Ramos (cell line): Measurements from ENCODE around the gene ANKRD65.
"Not testable (repeated sequence)": the region's sequence is repeated elsewhere in the genome, so short reads cannot be mapped to it uniquely, and the experiment has no call there.

Experiments used
- in situ Hi-C: fragments of 300-500 bp; cut with MboI; formaldehyde crosslinking; loops from one replicate; pipeline ENCODE4 v1.14.3; 2022; ENCODE audit warnings: low sequenced_read_pairs; ENCODE audit not compliant: unreplicated experiment

Gene ANKRD65

DNA sequence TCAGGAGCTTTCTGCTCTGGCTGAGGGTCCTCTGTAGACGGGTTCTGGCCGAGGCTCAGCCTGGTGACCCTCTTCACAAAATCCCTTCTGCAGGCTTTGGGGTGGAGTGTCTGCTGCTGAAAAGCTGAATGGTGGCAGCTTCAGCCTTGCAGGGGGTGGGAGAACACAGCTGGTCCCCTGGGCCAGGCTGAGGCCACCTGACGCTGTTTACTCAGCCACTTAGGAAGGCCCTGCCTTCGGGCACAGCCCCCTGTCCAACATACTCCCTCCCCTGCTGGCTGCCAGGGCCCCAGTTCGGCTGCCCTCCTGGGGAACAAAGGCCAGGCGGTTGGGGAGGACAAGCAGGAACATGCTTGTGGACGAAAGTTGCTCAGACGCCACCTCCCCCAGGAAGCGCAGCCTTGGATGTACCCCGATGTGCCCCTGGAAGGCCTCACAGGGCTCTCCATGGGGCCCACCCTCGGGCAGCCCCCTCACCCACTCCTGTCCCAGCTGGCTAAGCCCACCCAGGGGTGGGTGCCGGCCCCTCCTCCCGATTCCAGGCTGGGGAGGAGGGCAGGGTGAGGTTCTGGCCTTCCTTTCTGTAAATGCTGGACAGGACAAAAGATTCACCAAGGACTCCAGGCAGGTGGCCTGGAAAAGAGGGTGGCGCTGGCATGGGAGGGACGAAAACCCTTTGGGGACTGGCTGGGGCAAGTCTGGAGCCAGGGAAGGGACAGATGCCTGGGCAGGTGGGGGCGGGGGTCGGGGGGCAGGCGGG is at the start of gene ANKRD65:
Gene ANKRD65 (minus strand): TSS at position 130 of the 760 bp plus-strand sequence. CDS start 271 bp downstream, outside the sequence.
- in situ Hi-C loops: no loop called here

GRCh38 chr1:1468196-1468985 is 47.3 kb upstream of the ANKRD65 start:
- in situ Hi-C loops: not testable (repeated sequence)

DNA sequence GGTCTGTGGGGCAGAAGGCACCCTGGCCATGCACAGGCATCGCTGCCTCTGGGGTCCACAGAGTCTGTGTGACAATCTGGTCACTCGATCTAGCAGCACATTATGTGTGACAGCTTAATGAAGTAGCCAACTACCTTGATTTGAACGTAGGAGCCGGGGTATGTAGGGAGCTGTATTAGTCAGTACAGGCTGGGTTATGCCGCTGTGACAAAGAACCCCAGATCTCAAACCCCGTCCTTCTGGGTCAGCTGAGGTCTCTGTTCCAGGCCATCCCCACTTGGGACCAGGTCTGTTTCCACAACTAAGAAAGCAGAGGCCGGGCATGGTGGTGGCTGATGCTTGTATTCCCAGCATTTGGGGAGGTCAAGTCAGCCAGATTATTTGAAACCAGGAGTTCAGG is 42.2 kb upstream of the ANKRD65 start:
- in situ Hi-C loops: no loop called here

- in situ Hi-C loops: no loop called here
Measured at GRCh38 chr1:1462318-1462966, 41.4 kb upstream of the ANKRD65 start.

- in situ Hi-C loops: no loop called here
Measured at GRCh38 chr1:1461721-1462317, 40.7 kb upstream of the ANKRD65 start.

- in situ Hi-C loops: no loop called here
Measured at GRCh38 chr1:1460540-1461130, 39.6 kb upstream of the ANKRD65 start.

DNA sequence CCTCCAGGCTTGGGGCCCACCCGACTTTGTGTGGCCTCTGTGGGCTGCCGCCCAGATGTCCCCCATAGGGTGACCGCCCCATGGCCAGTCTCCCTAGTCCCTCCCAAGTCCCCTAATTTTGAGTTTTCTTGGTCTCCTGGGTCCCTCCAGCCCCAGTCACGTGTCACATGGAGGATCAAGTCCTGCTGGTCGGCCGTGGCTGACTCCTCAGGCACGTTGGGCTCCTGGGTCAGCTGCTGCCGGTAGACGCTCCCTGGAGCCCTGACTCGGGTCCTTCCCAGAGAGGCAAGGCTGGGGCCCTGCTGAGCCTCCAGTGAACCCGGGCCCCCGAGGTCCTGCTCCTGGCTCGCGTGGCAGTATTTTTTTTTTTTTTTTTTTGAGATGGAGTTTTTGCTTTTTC is 38.6 kb upstream of the ANKRD65 start:
- in situ Hi-C loops: not testable (repeated sequence)

DNA sequence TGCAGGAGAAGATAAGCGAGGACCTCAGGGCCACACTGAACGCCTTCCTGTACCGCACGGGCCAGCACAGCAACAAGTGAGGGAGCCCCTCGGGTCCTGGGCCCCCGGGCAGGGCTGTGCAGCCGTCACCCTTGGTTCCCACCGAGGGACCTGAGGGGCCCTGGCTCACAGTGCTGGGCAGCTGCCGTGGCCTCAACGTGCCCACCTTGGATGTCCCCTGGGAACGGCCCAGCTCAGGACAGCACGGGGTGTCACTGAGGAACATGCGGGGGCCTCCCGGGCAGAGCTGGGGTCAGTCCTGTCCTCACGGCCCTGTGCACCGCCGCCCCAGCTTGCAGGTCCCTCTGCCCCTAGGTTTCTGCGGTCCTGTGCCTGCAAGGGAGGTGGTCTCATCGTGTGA is 38.1 kb upstream of the ANKRD65 start:
- in situ Hi-C loops: not testable (repeated sequence)

GRCh38 chr1:1456683-1457255 is 35.7 kb upstream of the ANKRD65 start:
- in situ Hi-C loops: not testable (repeated sequence)

GRCh38 chr1:1455934-1456333 is 34.9 kb upstream of the ANKRD65 start:
- in situ Hi-C loops: not testable (repeated sequence)

GRCh38 chr1:1455366-1455884 is 34.3 kb upstream of the ANKRD65 start:
- in situ Hi-C loops: no loop called here

DNA sequence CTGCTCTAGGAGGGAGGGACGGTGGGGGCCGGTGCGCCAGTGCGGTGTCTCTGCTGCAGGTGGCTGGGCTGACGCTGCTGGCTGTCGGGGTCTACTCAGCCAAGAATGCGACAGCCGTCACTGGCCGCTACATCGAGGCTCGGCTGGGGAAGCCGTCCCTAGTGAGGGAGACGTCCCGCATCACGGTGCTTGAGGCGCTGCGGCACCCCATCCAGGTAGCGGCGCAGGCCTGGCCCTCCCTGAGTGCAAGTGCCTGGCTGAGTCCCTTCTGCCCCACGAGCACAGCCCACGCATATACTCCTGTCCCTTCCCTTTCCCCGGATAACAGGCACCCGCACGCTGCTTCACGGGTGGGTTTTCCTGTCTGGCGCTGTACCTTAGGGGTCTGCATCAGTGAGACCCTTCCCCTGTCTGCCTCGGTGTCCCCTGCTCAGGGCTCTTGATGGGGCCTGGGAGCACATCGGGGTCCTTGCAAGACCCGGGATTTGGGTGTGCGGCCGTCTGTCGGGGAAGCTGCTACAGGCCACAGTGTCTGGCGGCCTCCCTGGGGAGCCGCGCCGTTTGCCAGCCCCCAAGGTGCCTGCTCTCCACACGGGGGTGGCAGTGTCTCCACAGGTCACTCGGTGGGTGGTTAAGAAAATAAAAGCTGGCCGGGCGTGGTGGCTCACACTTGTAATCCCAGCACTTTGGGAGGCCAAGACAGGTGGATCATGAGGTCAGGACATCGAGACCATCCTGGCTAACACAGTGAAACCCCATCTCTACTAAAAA is 33.4 kb upstream of the ANKRD65 start:
- in situ Hi-C loops: not testable (repeated sequence)

DNA sequence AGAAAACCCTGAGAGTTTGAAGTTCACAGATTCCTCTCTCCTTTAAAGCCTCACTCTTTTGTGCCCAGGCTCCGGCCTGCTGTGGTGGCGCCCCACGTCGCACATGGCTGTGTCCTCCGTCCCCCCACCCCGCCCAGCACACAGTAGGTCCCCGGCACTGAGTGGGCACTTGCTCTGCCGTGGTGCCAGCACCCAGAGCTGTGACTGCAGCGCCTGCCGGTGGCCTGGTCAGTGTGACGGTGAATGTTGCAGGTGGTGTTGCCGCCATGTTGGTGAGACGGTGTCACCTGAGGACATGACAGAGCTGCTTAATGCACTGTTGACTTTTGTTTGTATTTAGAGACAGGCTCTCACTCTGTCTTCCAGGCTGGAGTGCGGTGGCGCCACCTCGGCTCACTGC is 31.8 kb upstream of the ANKRD65 start:
- in situ Hi-C loops: no loop called here

- in situ Hi-C loops: not testable (repeated sequence)
Measured at GRCh38 chr1:1452365-1452739, 31.3 kb upstream of the ANKRD65 start.

- in situ Hi-C loops: no loop called here
Measured at GRCh38 chr1:1451696-1452364, 30.8 kb upstream of the ANKRD65 start.

DNA sequence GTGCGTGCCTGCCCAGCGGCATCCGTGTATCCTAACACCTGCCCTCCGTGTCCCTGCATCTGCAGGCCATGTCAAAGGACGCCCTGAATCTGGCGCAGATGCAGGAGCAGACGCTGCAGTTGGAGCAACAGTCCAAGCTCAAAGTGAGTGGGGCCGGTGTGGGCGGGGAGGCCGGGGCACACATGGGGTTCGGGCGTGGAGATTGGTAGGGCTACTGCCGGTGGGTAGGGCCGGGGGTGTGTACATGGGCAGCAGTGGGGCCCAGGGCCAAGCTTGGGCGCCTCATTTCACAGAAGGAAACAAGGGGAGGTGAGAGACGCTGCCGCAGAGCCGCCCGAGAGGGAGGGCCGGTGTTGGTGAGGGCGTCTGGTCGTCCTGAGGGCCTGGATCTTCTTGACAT is 29.5 kb upstream of the ANKRD65 start:
- in situ Hi-C loops: not testable (repeated sequence)

- in situ Hi-C loops: no loop called here
Measured at GRCh38 chr1:1449099-1449739, 28.1 kb upstream of the ANKRD65 start, which contains the start of gene ATAD3C. Gene ATAD3C, plus strand, starts transcription at chr1:1449689. Its CDS starts 995 bp downstream, at chr1:1450684.

- in situ Hi-C loops: not testable (repeated sequence)
Measured at GRCh38 chr1:1446631-1447030, 25.6 kb upstream of the ANKRD65 start.
